OCI-LY3 (cell line): ENCODE data around the gene TYW1.

Experiments
- EZH2phosphoT487 ChIP-seq: fragments of 200-600 bp; shearing (Covaris generic); IDR thresholded peaks from 2 replicates; pipeline ENCODE4 v1.6.1; 2018; ENCODE audit warnings: antibody characterized with exemption, mixed run types, low read depth
- TF ChIP-seq, protein P1 (sequence below): fragments of 200-600, 300-600 bp; sonication (generic); IDR thresholded peaks from 2 replicates; pipeline ENCODE4 v1.5.1; 2014; ENCODE audit warnings: antibody characterized with exemption, low read length, low read depth

DNA sequence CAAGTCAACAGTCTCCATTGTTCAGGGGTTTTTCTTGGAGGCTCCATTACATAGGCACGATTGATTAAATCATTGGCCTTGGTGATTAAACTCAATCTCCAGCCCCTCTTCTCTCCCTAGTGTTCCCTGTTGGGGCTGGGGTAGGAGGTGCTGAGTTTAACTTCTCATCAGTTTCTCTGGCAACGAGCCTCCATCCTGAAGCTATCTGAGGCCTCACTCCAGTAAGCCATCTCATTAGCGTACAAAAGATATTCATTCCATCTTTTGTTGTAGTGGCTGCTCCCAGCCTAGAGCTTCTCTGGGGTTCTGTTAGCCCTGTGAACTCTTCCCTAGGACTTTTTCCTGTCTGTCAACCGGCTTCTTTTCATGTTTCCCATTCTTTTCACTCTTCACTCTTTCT is 11.6 kb downstream of the TYW1 start:
- TF ChIP-seq, protein P1, sequence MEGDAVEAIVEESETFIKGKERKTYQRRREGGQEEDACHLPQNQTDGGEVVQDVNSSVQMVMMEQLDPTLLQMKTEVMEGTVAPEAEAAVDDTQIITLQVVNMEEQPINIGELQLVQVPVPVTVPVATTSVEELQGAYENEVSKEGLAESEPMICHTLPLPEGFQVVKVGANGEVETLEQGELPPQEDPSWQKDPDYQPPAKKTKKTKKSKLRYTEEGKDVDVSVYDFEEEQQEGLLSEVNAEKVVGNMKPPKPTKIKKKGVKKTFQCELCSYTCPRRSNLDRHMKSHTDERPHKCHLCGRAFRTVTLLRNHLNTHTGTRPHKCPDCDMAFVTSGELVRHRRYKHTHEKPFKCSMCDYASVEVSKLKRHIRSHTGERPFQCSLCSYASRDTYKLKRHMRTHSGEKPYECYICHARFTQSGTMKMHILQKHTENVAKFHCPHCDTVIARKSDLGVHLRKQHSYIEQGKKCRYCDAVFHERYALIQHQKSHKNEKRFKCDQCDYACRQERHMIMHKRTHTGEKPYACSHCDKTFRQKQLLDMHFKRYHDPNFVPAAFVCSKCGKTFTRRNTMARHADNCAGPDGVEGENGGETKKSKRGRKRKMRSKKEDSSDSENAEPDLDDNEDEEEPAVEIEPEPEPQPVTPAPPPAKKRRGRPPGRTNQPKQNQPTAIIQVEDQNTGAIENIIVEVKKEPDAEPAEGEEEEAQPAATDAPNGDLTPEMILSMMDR, result no peak
- no peak for TF ChIP-seq EZH2phosphoT487
